Ascending aorta (tissue), 2 donors: ENCODE results near the gene MAP7. TPM values are rescaled to one million over a fixed set of nuclear protein-coding genes. Genes with fewer than 3 reads are reported as not detected.
"Not testable (repeated sequence)": the region's sequence is repeated elsewhere in the genome, so short reads cannot be mapped to it uniquely, and the experiment has no call there.

Experiments
- DNase-seq, 2 donors: peaks; one replicate each; pipeline ENCODE4 v3.0.0-alpha.2; 2019; ENCODE audit warnings: low spot score in 2 of 2
- H3K27ac ChIP-seq, 2 donors: fragments of 200-600 bp; sonication (generic); one replicate each; pipeline ENCODE4 v1.5.1; 2016 to 2017; ENCODE audit warnings: mild to moderate bottlenecking in 1 of 2
- H3K27me3 ChIP-seq: fragments of 200-600 bp; sonication (generic); one replicate; pipeline ENCODE4 v1.5.1; 2017
- H3K36me3 ChIP-seq, 2 donors: fragments of 200-600 bp; sonication (generic); one replicate each; pipeline ENCODE4 v1.5.1; 2016
- H3K4me1 ChIP-seq, 2 donors: fragments of 200-600 bp; sonication (generic); one replicate each; pipeline ENCODE4 v1.5.1; 2016 to 2017; ENCODE audit warnings: mild to moderate bottlenecking in 1 of 2
- H3K4me3 ChIP-seq, 2 donors: fragments of 200-600 bp; sonication (generic); one replicate each; pipeline ENCODE4 v1.5.1; 2016 to 2017; ENCODE audit warnings: mild to moderate bottlenecking in 1 of 2
- H3K9me3 ChIP-seq, 2 donors: fragments of 200-600 bp; sonication (generic); one replicate each; pipeline ENCODE4 v1.5.1; 2016
- intact Hi-C: fragments of 100-400 bp; cut with DNase I; formaldehyde crosslinking; loops from one replicate; pipeline ENCODE4 v1.15.1; 2023
- total RNA-seq: library from RNA; depleted of rRNA; stranded (reverse); fragments of >200 nt; gene quantifications from one replicate; pipeline ENCODE4 v1.1.0, GENCODE V29; 2016
- TF ChIP-seq, protein P1 (sequence below), 3 experiments: fragments of 200-600 bp in 2 of 3; fragments of 450-650 bp in 1 of 3; sonication (generic) in 2 of 3; IDR thresholded peaks; one replicate each; pipeline ENCODE4 v1.5.1; 2016 to 2019; ENCODE audit warnings: antibody characterized with exemption in 3 of 3, mild to moderate bottlenecking in 1 of 3, moderate library complexity in 1 of 3

Gene MAP7
- total RNA-seq, 1 donor from 2014 or later: not detected

DNA sequence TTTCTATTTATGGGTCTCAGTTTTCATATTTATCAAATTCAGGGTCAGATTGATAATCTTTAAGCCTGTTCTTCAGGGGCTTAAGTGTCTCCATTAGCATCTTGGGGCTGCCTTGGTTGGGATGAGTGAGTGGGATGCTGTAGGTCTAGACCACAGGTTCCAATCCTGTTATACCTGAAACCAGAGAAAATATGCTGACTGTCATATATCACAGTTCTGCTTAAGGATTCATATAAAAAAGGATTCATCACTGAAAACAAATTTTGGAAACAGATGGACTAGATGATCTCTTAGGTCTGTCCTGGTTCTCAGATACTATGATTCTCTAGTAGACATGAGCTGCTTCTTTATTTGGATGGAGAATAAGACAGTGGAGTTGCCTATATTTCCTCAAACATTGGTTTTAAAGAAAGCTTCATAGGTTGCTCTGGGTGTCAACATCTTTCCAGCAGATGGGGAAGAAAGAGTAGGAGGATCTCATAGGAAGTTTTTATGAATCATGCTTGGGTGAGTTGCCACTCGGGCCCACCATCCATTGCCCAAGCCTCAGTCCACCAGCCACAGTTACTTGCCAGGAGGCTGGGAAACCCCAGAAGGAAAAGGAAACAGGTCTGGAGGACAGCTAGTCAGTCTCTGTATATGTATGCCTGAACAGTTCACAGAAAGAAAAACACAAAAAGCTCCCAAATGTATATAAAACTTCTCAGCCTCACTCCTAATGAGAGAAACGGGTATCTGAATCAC, 42.9 kb upstream of the MAP7 start:
- Histone ChIP-seq H3K27me3 (no peaks in the 10 kb centered on the region), H3K4me1 (peaks cover 0 to 10% of the 10 kb centered on the region in 2 donors), H3K4me3 (no peak overlapping the region), H3K27ac (peak overlapping the region; percentile 60 to 73), H3K36me3 (peaks cover 39 to 67% of the 10 kb centered on the region in 2 donors), H3K9me3 (no peaks in the 10 kb centered on the region)
- intact Hi-C loops: no loop called here
- no peak for DNase-seq
- TF ChIP-seq, protein P1, sequence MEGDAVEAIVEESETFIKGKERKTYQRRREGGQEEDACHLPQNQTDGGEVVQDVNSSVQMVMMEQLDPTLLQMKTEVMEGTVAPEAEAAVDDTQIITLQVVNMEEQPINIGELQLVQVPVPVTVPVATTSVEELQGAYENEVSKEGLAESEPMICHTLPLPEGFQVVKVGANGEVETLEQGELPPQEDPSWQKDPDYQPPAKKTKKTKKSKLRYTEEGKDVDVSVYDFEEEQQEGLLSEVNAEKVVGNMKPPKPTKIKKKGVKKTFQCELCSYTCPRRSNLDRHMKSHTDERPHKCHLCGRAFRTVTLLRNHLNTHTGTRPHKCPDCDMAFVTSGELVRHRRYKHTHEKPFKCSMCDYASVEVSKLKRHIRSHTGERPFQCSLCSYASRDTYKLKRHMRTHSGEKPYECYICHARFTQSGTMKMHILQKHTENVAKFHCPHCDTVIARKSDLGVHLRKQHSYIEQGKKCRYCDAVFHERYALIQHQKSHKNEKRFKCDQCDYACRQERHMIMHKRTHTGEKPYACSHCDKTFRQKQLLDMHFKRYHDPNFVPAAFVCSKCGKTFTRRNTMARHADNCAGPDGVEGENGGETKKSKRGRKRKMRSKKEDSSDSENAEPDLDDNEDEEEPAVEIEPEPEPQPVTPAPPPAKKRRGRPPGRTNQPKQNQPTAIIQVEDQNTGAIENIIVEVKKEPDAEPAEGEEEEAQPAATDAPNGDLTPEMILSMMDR (IDR thresholded peaks at IDR 0.05): no peak

GRCh38 chr6:136591617-136592016, 41.4 kb upstream of the MAP7 start:
- intact Hi-C loops: no loop called here
- DNase-seq: no peak
- TF ChIP-seq, protein P1 (IDR thresholded peaks at IDR 0.05): no peak
- H3K4me1 ChIP-seq: peaks cover 3 to 20% of the 10 kb centered on the region in 2 donors
- no peak overlapping the region for H3K27ac ChIP-seq
- no peaks in the 10 kb centered on the region for H3K9me3 ChIP-seq
- no peak overlapping the region for H3K4me3 ChIP-seq
- H3K27me3 ChIP-seq: no peaks in the 10 kb centered on the region
- peaks cover 39 to 72% of the 10 kb centered on the region in 2 donors for H3K36me3 ChIP-seq

- peak overlapping the region in 1 of 2 donors; percentile 1 for H3K27ac ChIP-seq
- DNase-seq, intact Hi-C loops, H3K27me3 ChIP-seq, H3K4me3 ChIP-seq, H3K9me3 ChIP-seq: not testable (repeated sequence)
- peaks cover 39 to 64% of the 10 kb centered on the region in 2 donors for H3K36me3 ChIP-seq
- H3K4me1 ChIP-seq: peaks cover 5 to 23% of the 10 kb centered on the region in 2 donors
Measured at GRCh38 chr6:136590846-136591245, 40.6 kb upstream of the MAP7 start.

DNA sequence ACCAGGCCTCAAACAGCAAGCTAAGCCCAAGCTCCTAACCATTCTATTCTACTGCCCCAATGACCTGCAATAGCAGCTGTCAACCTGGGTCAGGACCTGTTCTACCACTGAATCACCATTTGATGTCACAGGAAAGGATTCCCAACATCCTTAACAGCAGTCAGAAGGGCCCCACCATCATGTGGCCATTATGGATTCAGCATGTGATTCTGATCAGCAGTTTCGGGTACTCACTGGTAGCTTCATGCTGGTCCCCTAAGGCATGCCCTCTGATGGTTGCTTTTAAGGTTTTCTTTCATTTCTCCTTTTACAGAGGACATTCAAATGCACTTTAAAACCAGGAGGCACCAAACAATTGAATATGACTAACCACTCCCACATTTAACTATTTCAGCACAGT, 37.3 kb upstream of the MAP7 start:
- Histone ChIP-seq H3K4me1 (peaks cover 5 to 39% of the 10 kb centered on the region in 2 donors), H3K4me3 (no peak overlapping the region), H3K27ac (peak overlapping the region; percentile 81 to 86), H3K27me3 (no peaks in the 10 kb centered on the region), H3K9me3 (no peaks in the 10 kb centered on the region), H3K36me3 (peaks cover 37 to 52% of the 10 kb centered on the region in 2 donors)
- TF ChIP-seq, protein P1 (IDR thresholded peaks at IDR 0.05): no peak
- no peak for DNase-seq
- intact Hi-C loops: loop anchor here (10.0 kb wide), 1 partner anchor 637 kb away; no protein-coding TSS in a partner anchor

GRCh38 chr6:136586295-136586694, 36.1 kb upstream of the MAP7 start:
- no peaks in the 10 kb centered on the region for H3K9me3 ChIP-seq
- intact Hi-C loops: loop anchor here (10.0 kb wide), 1 partner anchor 639 kb away; no protein-coding TSS in a partner anchor
- peak overlapping the region; percentile 81 to 86 for H3K27ac ChIP-seq
- no peak for DNase-seq
- no peak overlapping the region for H3K4me3 ChIP-seq
- H3K36me3 ChIP-seq: peaks cover 25 to 48% of the 10 kb centered on the region in 2 donors
- H3K27me3 ChIP-seq: no peaks in the 10 kb centered on the region
- peaks cover 5 to 42% of the 10 kb centered on the region in 2 donors for H3K4me1 ChIP-seq
- TF ChIP-seq, protein P1 (IDR thresholded peaks at IDR 0.05): no peak

GRCh38 chr6:136585523-136585922, 35.3 kb upstream of the MAP7 start:
- intact Hi-C loops: loop anchor here (10.0 kb wide), 1 partner anchor 639 kb away; no protein-coding TSS in a partner anchor
- Histone ChIP-seq H3K27ac (peak overlapping the region; percentile 81 to 86), H3K36me3 (peaks cover 22 to 46% of the 10 kb centered on the region in 2 donors), H3K4me1 (peaks cover 5 to 42% of the 10 kb centered on the region in 2 donors)
- not testable (repeated sequence) for DNase-seq, H3K4me3 ChIP-seq, H3K27me3 ChIP-seq, H3K9me3 ChIP-seq

- not testable (repeated sequence) for H3K27me3 ChIP-seq, DNase-seq, H3K4me3 ChIP-seq, H3K9me3 ChIP-seq
- H3K36me3 ChIP-seq: peaks cover 12 to 47% of the 10 kb centered on the region in 2 donors
- H3K27ac ChIP-seq: peak overlapping the region; percentile 81 to 86
- intact Hi-C loops: loop anchor here (10.0 kb wide), 1 partner anchor 641 kb away; no protein-coding TSS in a partner anchor
- peaks cover 5 to 42% of the 10 kb centered on the region in 2 donors for H3K4me1 ChIP-seq
Measured at GRCh38 chr6:136584290-136584689, 34.1 kb upstream of the MAP7 start.
